Esophagus muscularis mucosa (tissue), 4 donors: ENCODE data around the gene FAM216B.

Experiments
- EP300 ChIP-seq: sonication (generic); formaldehyde crosslinking; IDR thresholded peaks from one replicate; pipeline ENCODE4 v1.6.1; 2017; ENCODE audit warnings: antibody characterized with exemption
- POLR2AphosphoS5 ChIP-seq, 2 donors: sonication (generic); formaldehyde crosslinking; IDR thresholded peaks; one replicate each; pipeline ENCODE4 v1.6.1; 2017; ENCODE audit warnings: antibody characterized with exemption in 2 of 2
- TF ChIP-seq, protein P1 (sequence below), 3 experiments: fragments of 200-600 bp in 2 of 3; fragments of 450-650 bp in 1 of 3; sonication (generic) in 2 of 3; IDR thresholded peaks; one replicate each; pipeline ENCODE4 v1.5.1; 2017 to 2019; ENCODE audit warnings: antibody characterized with exemption in 3 of 3, mild to moderate bottlenecking in 2 of 3, moderate library complexity in 1 of 3

DNA sequence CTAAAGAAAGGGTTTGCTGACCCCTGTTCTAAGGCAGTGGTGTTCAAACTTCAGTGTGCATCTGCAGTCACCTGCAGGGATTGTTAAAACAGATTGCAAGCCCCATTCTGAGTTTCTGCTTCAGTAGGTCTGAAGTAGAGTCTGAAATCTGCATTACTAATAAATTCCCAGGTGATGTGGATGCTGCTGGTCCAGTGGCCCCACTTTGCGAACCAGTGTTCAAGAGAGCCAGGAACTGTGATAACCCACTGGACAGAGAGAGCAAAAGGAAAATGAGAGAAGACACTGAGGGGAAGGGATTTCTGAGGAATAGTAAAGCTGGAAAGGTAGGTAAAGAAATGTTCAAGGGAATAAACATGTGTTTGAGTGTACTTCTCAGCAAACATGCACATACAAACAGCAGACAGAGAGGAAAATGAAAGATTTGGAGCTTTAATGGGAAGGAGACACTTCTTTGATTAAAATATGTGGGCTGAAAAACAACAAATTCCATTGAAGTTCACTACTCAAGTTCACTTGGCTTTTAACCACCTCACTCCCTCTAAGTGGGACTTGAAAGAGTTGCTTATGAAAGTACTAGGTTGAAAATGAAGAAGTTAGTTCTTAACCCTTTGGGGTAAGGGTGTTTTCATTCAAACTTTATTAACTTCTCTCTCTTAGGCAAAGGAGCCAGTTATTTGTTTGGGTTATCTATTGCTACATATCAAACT, 26.4 kb upstream of the FAM216B start:
- no peak for TF ChIP-seq EP300
- TF ChIP-seq, protein P1, sequence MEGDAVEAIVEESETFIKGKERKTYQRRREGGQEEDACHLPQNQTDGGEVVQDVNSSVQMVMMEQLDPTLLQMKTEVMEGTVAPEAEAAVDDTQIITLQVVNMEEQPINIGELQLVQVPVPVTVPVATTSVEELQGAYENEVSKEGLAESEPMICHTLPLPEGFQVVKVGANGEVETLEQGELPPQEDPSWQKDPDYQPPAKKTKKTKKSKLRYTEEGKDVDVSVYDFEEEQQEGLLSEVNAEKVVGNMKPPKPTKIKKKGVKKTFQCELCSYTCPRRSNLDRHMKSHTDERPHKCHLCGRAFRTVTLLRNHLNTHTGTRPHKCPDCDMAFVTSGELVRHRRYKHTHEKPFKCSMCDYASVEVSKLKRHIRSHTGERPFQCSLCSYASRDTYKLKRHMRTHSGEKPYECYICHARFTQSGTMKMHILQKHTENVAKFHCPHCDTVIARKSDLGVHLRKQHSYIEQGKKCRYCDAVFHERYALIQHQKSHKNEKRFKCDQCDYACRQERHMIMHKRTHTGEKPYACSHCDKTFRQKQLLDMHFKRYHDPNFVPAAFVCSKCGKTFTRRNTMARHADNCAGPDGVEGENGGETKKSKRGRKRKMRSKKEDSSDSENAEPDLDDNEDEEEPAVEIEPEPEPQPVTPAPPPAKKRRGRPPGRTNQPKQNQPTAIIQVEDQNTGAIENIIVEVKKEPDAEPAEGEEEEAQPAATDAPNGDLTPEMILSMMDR (IDR thresholded peaks at IDR 0.05): no peak
- TF ChIP-seq POLR2AphosphoS5 (IDR thresholded peaks at IDR 0.05): no peak
